Caco-2 (cell line): ENCODE measurements around the gene MED12L. TPM values are rescaled to one million over a fixed set of nuclear protein-coding genes. Genes with fewer than 3 reads are reported as not detected.

Source experiments
- BruUV-seq: library from RNA; stranded (reverse); fragments of 400-500 nt; replicated peaks from 2 replicates; lab custom pipeline; 2021; lab: Mats Ljungman, UMichigan
- CTCF ChIA-PET: fragments of 300-600 bp; sonication (Branson Sonifier 250); formaldehyde crosslinking; loops from one replicate; lab custom pipeline; 2022; ENCODE audit warnings: antibody characterized with exemption; lab: Charles Lee
- POLR2A ChIA-PET: fragments of 300-600 bp; sonication (Branson Sonifier 250); formaldehyde crosslinking; loops from one replicate; lab custom pipeline; 2022; ENCODE audit warnings: antibody characterized with exemption; lab: Charles Lee
- DNase-seq, 2 experiments: peaks; one replicate each; pipeline versions ENCODE4 v3.0.0 to v3.0.0-alpha.2; 2020 to 2022
- H3K27me3 ChIP-seq: replicated peaks from 2 replicates; pipeline ENCODE4 v1.6.0; 2011; ENCODE audit warnings: low read length; ENCODE audit not compliant: control insufficient read depth, insufficient read depth
- H3K36me3 ChIP-seq: 2 replicates; pipeline ENCODE4 v1.5.1; 2011; ENCODE audit warnings: low read length; ENCODE audit not compliant: control insufficient read depth, insufficient read depth
- H3K4me1 ChIP-seq: fragments of 250-450 bp; sonication (Bioruptor Pico); 2 replicates; pipeline ENCODE4 v1.5.1; 2020; ENCODE audit warnings: mild to moderate bottlenecking
- H3K4me3 ChIP-seq: 2 replicates; pipeline ENCODE4 v1.5.1; 2011; ENCODE audit warnings: low read depth, mild to moderate bottlenecking, control low read depth, low read length
- H3K9me3 ChIP-seq: fragments of 250-450 bp; sonication (Bioruptor Pico); 2 replicates; pipeline ENCODE4 v1.5.1; 2020; ENCODE audit warnings: mild to moderate bottlenecking, moderate library complexity
- H3K27ac Mint-ChIP-seq: one replicate; pipeline ENCODE4 v1.8.0; 2022; ENCODE audit warnings: mixed read lengths; ENCODE audit not compliant: unreplicated experiment
- H3K27me3 Mint-ChIP-seq: one replicate; pipeline ENCODE4 v1.8.0; 2022; ENCODE audit warnings: mixed read lengths; ENCODE audit not compliant: insufficient read depth, unreplicated experiment
- H3K36me3 Mint-ChIP-seq: one replicate; pipeline ENCODE4 v1.8.0; 2022; ENCODE audit warnings: mild to moderate bottlenecking, mixed read lengths; ENCODE audit not compliant: insufficient read depth, unreplicated experiment
- H3K4me1 Mint-ChIP-seq: one replicate; pipeline ENCODE4 v1.8.0; 2022; ENCODE audit warnings: low read depth, mixed read lengths; ENCODE audit not compliant: unreplicated experiment
- H3K4me3 Mint-ChIP-seq: one replicate; pipeline ENCODE4 v1.8.0; 2022; ENCODE audit warnings: mild to moderate bottlenecking, moderate library complexity, mixed read lengths; ENCODE audit not compliant: unreplicated experiment
- H3K9me3 Mint-ChIP-seq: one replicate; pipeline ENCODE4 v1.8.0; 2022; ENCODE audit warnings: mixed read lengths; ENCODE audit not compliant: unreplicated experiment
- CTCF ChIP-seq, 2 experiments: fragments of 200-600 bp in 1 of 2; IDR thresholded peaks; 1 replicate in 1 of 2; 2 replicates in 1 of 2; pipeline versions ENCODE4 v1.5.1 to v1.8.0; 2011 to 2022; ENCODE audit warnings: antibody characterized with exemption in 1 of 2, control low read depth in 1 of 2, inconsistent platforms in 1 of 2, low read depth in 1 of 2, low read length in 1 of 2, mild to moderate bottlenecking in 1 of 2, moderate library complexity in 1 of 2; ENCODE audit not compliant: insufficient read depth in 1 of 2, severe bottlenecking in 1 of 2, unreplicated experiment in 1 of 2
- intact Hi-C: fragments of 100-400 bp; cut with micrococcal nuclease; formaldehyde crosslinking; loops from one replicate; pipeline ENCODE4 v1.10.0; 2022; ENCODE audit not compliant: unreplicated experiment
- total RNA-seq: library from RNA; stranded (reverse); gene quantifications from 2 replicates; pipeline ENCODE4 v1.2.3, GENCODE V29; 2022

MED12L gene
- total RNA-seq, 1 experiment from 2014 or later: 21.5 TPM

DNA sequence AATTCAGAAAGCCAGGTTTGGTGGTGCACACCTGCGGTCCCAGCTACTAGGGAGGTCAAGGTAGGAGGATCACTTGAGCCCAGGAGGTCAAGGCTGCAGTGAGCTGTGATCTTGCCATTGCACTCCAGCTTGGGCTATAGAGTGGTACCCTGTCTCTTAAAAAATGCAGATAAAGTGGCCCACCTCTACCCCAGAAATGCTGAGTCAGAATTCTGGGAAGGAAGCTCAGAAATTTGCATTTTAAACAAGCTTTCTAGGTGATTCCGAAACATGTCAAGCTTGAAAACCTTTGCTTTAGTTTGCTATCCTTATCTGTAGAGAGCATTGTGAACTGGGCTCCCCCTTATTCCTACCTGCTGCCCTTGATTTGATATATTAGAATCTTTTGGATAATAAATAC, 7.7 kb downstream of the MED12L start:
- TF ChIP-seq CTCF (IDR thresholded peaks at IDR 0.05; ENCODE audit: insufficient read depth in 1 of 2, low read depth in 1 of 2, low read length in 1 of 2, severe bottlenecking in 1 of 2, unreplicated experiment in 1 of 2): no peak
- no peaks in the 10 kb centered on the region for H3K4me1 ChIP-seq
- Mint-ChIP-seq H3K27ac (no peak overlapping the region), H3K9me3 (no peaks in the 10 kb centered on the region), H3K4me1 (peaks cover 5% of the 10 kb centered on the region), H3K4me3 (no peak overlapping the region), H3K36me3 (peaks cover 7% of the 10 kb centered on the region), H3K27me3 (no peaks in the 10 kb centered on the region)
- H3K36me3 ChIP-seq: no peaks in the 10 kb centered on the region
- DNase-seq: no peak
- no peaks in the 10 kb centered on the region for H3K9me3 ChIP-seq
- H3K4me3 ChIP-seq: no peak overlapping the region
- no TSS peak for BruUV-seq
- ChIA-PET CTCF (no interaction called here), POLR2A (no interaction called here)
- no peaks in the 10 kb centered on the region for H3K27me3 ChIP-seq
- intact Hi-C loops: no loop called here

GRCh38 chr3:151093905-151094304, 8.4 kb downstream of the MED12L start:
- H3K4me3 Mint-ChIP-seq: no peak overlapping the region
- no peak overlapping the region for H3K27ac Mint-ChIP-seq
- Histone ChIP-seq H3K4me1 (no peaks in the 10 kb centered on the region), H3K9me3 (no peaks in the 10 kb centered on the region), H3K27me3 (no peaks in the 10 kb centered on the region), H3K4me3 (no peak overlapping the region), H3K36me3 (no peaks in the 10 kb centered on the region)
- no TSS peak for BruUV-seq
- intact Hi-C loops: no loop called here
- peaks cover 7% of the 10 kb centered on the region for H3K36me3 Mint-ChIP-seq
- no peaks in the 10 kb centered on the region for H3K27me3 Mint-ChIP-seq
- no peak for DNase-seq
- ChIA-PET CTCF (no interaction called here), POLR2A (no interaction called here)
- TF ChIP-seq CTCF (IDR thresholded peaks at IDR 0.05; ENCODE audit: insufficient read depth in 1 of 2, low read depth in 1 of 2, low read length in 1 of 2, severe bottlenecking in 1 of 2, unreplicated experiment in 1 of 2): no peak
- H3K9me3 Mint-ChIP-seq: no peaks in the 10 kb centered on the region
- H3K4me1 Mint-ChIP-seq: peaks cover 5% of the 10 kb centered on the region

DNA sequence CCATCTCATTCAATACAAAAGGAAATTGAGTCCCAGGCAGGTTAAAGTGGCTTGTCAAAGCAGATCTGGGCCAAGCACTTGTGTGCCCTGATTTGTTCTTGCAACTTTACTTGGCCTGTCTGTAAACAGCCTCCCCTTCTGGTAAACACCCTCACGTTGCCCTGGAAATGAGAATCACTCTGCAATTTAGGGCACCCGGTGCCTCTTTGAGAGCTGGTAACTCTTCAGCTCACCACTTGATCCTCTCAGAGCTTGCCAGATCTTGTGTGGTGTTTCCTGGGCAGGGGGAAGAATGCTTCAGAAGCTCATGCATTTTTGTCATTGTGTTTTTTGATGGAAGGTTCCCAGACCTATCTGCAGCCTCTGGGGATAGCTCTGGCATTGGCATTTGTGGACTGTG, 11.3 kb downstream of the MED12L start:
- Mint-ChIP-seq H3K4me1 (no peaks in the 10 kb centered on the region), H3K4me3 (no peak overlapping the region), H3K27ac (no peak overlapping the region), H3K9me3 (no peaks in the 10 kb centered on the region), H3K36me3 (no peaks in the 10 kb centered on the region), H3K27me3 (no peaks in the 10 kb centered on the region)
- intact Hi-C loops: no loop called here
- TF ChIP-seq CTCF (IDR thresholded peaks at IDR 0.05; ENCODE audit: insufficient read depth in 1 of 2, low read depth in 1 of 2, low read length in 1 of 2, severe bottlenecking in 1 of 2, unreplicated experiment in 1 of 2): no peak
- no peaks in the 10 kb centered on the region for H3K4me1 ChIP-seq
- no TSS peak for BruUV-seq
- ChIA-PET POLR2A (no interaction called here), CTCF (interaction anchor here (0.6 kb wide), 1 partner anchor 10 kb away, joined by 3 read pairs; no protein-coding TSS in a partner anchor)
- DNase-seq: no peak
- H3K4me3 ChIP-seq: no peak overlapping the region
- H3K36me3 ChIP-seq: no peaks in the 10 kb centered on the region
- H3K9me3 ChIP-seq: no peaks in the 10 kb centered on the region
- H3K27me3 ChIP-seq: no peaks in the 10 kb centered on the region
